Right ventricle myocardium superior (tissue), 1 donor: ENCODE results near the gene CALML5. TPM values are rescaled to one million over a fixed set of nuclear protein-coding genes. Genes with fewer than 3 reads are reported as not detected.

ENCODE experiments used
- ATAC-seq: fragments of 200-7000 bp; cut with Tn5 transposase; one replicate; pipeline ENCODE4 v1.9.1; 2020; ENCODE audit warnings: mild to moderate bottlenecking; ENCODE audit not compliant: poor library complexity
- DNase-seq: peaks from one replicate; pipeline ENCODE4 v3.0.0-alpha.2; 2020
- intact Hi-C: fragments of 100-400 bp; cut with DNase I; formaldehyde crosslinking; loops from one replicate; pipeline ENCODE4 v1.11.2; 2022
- total RNA-seq: library from RNA; stranded (reverse); fragmentation: NEBNext Ultra II Directional; extraction: Animal tissue kit (Norgen Biotek cat#: 25700); gene quantifications from one replicate; pipeline ENCODE4 v1.2.1, GENCODE V29; 2021
- donor health status: DM: no; HTN: yes; CAD: no; lungs with severe emphysema.

CALML5 gene
- total RNA-seq, 1 donor from 2014 or later = not detected

DNA sequence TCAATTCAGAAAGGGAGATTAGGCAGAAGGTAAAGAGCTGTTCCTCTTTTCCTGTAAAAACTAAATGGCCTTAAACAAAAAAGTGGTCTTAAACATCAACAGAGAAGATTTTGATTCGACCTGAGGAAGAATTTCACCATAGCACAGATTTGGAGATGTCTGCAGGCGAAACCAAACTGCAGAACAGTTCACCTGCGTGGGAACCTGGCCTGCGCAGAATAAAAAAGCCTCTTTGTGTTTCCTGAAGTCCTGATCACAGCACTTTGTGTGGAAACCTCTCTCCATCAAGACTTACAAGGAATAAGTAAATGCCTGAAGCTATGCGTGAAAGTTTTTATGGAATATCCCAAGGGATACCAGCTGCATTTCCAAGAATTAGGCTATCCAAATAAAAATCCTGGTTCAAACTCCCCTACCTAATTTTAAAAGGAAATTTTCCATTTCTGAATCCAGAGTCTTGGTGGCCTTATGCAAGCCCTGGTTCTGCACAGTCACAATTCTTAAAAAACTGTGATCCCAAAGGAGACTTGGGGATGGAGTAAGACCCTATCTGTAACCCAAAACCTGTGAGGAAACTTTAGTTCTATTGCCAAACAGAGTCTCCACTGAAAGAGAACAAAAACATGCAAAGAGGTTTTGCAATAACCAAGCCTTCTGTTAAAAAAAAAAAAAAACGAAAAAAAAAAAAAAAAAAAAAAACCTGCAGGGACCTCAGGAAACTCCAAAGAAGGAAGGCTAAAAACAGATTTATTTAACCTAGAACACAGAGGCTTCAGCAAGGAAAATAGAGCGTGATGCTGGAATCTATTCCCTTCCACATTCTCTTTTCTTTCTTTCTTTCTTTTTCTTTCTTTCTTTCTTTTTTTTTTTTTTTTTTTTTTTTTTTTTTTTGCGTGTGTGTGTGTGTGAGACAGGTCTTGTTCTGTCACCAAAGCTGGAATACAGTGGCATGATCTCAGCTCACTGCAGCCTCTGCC lies 35.8 kb upstream of the CALML5 start:
- intact Hi-C loops = no loop called here
- DNase-seq (no peak), ATAC-seq (peak; percentile 87)

DNA sequence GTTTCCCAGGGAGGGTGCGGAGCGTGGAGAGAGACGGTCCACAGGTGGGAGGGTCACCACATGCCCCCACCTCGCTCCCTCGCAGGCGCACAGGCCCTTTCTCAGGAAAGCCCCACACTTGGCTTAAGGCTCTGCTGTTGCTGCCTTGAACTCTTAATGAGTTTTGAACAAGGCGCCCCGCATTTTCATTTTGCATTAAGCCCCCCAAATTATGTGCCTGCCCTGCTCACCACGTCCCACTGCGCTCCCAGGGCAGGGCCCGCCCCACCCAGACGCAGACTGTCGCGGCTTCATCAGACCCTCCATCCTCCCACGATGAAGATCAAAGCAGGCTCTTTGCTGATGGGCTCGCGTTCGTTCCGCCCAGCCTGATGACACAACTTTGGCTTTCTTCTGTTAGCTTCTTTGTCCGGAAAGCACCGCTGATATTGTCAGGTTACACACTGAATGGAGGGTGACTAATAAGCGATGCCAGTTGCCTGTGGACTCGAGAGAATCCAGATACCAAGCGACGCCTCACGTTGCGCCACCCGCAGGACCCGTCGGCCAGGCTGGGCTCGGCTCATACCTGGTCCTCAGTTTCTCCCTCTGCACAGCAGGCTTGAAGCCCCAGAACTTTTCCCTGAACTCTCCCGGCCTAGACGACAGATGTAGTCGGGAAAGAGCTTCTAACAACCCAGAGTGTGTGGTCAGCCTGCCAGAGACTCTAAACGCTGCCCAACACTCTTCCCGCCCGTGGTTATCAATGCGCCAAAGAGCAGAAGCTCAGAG lies 34.9 kb upstream of the CALML5 start:
- intact Hi-C loops = no loop called here
- DNase-seq = peak; percentile 41
- peak; percentile 17 for ATAC-seq

DNA sequence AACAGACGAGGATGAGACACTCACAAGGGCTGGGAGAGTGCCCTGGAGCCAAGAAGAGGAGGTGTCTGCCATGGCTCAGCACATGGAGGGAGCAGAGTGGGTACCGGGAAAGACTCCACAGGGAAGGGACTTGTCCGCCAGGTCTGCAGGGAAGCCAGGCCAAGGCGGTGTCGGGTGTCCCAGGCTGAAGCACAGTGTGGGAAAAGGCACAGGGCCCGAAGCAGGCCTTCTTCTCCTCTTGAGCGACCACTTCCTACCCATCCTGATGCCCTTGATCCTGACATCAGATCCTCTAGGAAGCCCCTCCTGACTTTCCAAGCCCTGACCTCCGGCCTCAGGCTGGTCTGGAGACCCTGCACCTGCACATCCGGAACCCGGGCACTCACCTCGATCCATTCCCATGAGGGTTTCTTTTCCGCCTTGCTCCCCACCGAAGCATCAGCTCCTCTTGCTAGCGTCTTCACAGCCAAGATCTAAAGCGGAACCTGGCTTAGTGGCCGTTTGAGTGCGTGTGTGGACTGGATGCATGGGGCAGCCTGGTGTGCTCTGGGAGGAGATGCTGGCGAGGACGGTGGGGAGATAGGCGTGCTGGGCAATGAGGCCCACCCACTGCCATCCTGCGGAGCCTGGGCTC lies 33.8 kb upstream of the CALML5 start:
- ATAC-seq = no peak
- intact Hi-C loops = no loop called here
- DNase-seq = no peak

- ATAC-seq (no peak), DNase-seq (no peak)
- intact Hi-C loops = no loop called here
Measured at GRCh38 chr10:5532618-5533097, 33.3 kb upstream of the CALML5 start.

- DNase-seq = no peak
- intact Hi-C loops = no loop called here
- no peak for ATAC-seq
Measured at GRCh38 chr10:5532307-5532605, 32.9 kb upstream of the CALML5 start.

DNA sequence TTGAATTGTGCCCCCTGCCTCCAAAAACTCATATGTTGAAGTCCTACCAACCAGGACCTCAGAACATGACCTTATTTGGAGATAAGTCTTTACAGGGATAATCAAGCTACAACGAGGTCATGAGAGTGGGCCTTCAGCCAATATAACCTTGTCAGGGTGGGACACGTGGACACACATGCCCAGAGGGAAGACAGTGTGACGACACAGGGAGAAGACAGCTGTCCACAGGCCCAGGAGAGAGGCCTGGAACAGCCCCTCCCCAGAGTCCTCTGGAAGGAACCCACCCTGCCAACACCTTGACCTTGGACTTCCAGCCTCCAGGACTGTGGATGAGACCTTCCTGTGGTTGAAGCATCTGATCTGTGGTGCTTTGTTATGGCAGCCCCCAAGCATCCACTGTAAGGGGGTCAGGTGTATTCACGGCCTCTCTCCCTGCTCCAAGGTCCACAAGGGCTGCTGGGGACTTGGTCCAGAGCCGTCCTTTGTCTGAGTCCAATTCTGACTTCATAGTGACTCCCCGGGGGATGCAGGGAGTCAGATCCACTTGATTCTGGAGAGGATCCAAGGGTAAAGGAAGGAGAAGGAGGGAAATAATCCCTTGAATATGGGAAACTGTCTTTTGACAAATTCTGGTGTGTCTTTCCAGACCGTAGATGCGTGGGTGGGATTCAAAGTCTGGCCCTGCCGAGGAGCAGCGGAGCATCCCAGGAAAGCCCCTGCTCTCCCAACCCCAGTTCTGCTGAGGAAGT lies 32.4 kb upstream of the CALML5 start:
- DNase-seq (no peak), ATAC-seq (no peak)
- intact Hi-C loops = no loop called here

GRCh38 chr10:5530846-5531557 lies 31.6 kb upstream of the CALML5 start:
- ATAC-seq (no peak), DNase-seq (no peak)
- intact Hi-C loops = no loop called here

DNA sequence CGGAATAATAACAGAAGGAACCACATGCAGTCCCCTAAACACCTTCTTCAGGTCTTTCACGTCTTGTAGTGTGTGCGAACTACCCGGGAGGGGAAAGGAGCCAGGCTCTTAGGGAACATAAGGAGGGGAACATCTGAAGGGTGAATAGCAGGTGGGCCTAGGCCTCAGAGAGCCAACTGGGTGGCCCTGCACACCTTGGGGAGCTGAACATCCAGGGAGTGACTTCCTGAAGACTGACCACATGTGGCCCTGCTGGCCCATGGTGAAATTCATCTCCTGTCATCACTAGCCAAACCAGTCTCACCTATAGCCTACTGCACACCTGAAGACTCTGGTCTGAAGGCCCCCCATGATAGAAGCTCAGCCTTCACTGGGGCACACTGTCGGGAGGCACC lies 31.0 kb upstream of the CALML5 start:
- intact Hi-C loops = no loop called here
- DNase-seq = no peak
- ATAC-seq = no peak

DNA sequence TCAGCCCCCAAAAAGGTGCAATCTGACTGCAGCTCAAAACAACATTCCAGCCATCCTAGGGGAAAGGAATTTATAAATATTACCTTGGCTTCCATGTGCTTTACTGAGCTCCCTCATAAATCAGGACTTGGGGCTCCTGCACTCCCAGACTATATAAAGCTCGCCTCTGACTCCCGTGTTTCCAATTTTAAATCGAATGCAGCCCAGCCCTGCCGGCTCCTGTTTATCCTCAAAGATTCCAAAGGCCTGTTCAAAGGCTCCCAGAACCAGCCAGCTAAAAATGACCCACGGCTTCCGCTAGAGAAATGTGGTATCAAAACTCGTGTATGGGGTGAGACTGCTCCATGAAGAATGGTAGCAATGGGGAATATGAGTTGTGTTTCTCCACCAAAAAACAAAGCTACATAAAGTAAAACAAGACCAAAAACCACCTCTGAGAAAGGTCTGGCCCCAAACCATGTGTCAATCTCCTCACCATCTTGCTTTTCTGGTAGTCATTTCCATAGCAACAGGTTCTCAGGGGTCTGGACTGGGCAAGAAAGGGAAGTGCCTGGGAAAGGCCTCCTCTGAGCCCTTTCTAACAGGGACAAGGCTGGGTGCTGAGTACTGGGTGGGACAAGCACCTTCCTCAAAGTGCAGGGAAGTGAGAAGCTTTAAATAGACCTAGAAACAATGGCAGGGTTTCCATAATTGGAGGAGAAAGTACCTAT lies 30.5 kb upstream of the CALML5 start:
- ATAC-seq = no peak
- intact Hi-C loops = no loop called here

DNA sequence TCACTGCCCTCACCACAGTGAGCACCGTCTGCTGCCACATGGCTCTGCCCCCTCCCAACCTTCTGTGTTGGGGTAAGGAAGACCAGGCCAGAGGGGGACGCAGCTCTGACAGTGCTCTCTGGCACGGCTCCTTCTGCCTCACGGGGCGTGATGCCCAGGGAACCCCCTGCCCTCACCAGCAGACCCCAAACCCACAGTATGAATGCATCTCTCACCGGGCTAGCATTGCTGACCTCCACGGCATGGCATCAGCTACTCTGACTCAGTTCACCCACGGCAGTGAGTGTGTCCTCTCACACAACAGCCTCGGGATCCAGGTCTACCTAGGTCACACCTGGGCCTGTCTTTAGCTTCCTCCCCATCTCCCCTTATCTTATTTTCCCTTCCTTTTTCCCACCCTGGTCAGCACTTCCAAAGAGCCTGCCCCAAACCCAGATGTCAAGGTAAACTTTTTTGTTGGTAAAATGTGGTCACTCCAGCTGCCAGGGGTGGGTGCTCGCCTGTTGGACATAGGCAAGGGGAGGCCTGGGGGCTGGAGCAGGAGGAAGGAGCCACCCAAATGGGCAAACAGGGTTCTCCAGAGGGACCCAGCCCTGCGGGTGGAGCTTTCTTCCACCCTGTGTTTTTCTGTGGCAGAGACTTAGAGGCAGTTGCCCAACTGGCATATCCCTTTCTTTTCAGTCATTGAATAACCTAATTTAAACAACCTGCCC lies 29.8 kb upstream of the CALML5 start:
- DNase-seq = no peak
- intact Hi-C loops = no loop called here
- no peak for ATAC-seq

More for the DNA sequence above, 30.5 kb upstream of the CALML5 start:
- no peak for DNase-seq

- no peak for ATAC-seq
- intact Hi-C loops = no loop called here
Measured at GRCh38 chr10:5527332-5528200, 28.2 kb upstream of the CALML5 start.

GRCh38 chr10:5526691-5527331 lies 27.4 kb upstream of the CALML5 start:
- ATAC-seq = no peak
- intact Hi-C loops = no loop called here
- no peak for DNase-seq

More at GRCh38 chr10:5527332-5528200, 28.2 kb upstream of the CALML5 start:
- no peak for DNase-seq

GRCh38 chr10:5525561-5526341 lies 26.4 kb upstream of the CALML5 start:
- ATAC-seq = no peak
- intact Hi-C loops = no loop called here

GRCh38 chr10:5524641-5525560 lies 25.5 kb upstream of the CALML5 start, which contains the start of gene CALML3:
CALML3 (plus strand) TSS chr10:5524961; CDS start chr10:5525086, 125 bp downstream.
- intact Hi-C loops = no loop called here
- DNase-seq (no peak), ATAC-seq (no peak)

More at GRCh38 chr10:5525561-5526341, 26.4 kb upstream of the CALML5 start:
- DNase-seq = no peak
